H1 (cell line): Measurements from ENCODE around the gene RGS9.

Source experiments
- CTCF ChIP-seq, 3 experiments: IDR thresholded peaks; 1 replicate in 2 of 3; 2 replicates in 1 of 3; pipeline versions ENCODE4 v1.5.1 to v1.6.1; 2011; ENCODE audit warnings: low read length in 3 of 3, mild to moderate bottlenecking in 3 of 3, inconsistent platforms in 2 of 3, low read depth in 1 of 3, moderate library complexity in 1 of 3; ENCODE audit not compliant: insufficient read depth in 1 of 3; ENCODE audit errors: control extremely low read depth in 1 of 3
- EZH2 ChIP-seq: fragments of 200-600 bp; sonication (generic); IDR thresholded peaks from 2 replicates; pipeline ENCODE4 v1.7.1; 2012; ENCODE audit warnings: low read depth, mild to moderate bottlenecking, moderate library complexity, low read length, inconsistent platforms; ENCODE audit not compliant: severe bottlenecking
- RAD21 ChIP-seq, 2 experiments: IDR thresholded peaks in 1 of 2; conservative IDR thresholded peaks in 1 of 2; 2 replicates each; pipeline ENCODE4 v1.6.1; 2011; ENCODE audit warnings: low read depth in 2 of 2, low read length in 2 of 2, improper control_type of control experiment in 1 of 2, inconsistent platforms in 1 of 2, mild to moderate bottlenecking in 1 of 2, moderate library complexity in 1 of 2

GRCh38 chr17:65230040-65230439, 92.9 kb downstream of the RGS9 start:
- no peak for TF ChIP-seq RAD21 (IDR thresholded peaks at IDR 0.05 in 1 of 2, conservative IDR thresholded peaks at IDR 0.05 in 1 of 2; ENCODE audit: low read depth in 2 of 2, low read length in 2 of 2)
- TF ChIP-seq CTCF (IDR thresholded peaks at IDR 0.05; ENCODE audit: control extremely low read depth in 1 of 3, insufficient read depth in 1 of 3, low read depth in 1 of 3, low read length in 3 of 3): no peak
- no peak for TF ChIP-seq EZH2
